ENCODE results near the gene MYO3B.
A peak's percentile ranks its signal among the peaks of the same experiment; 100 is the strongest.

MYO3B gene

DNA sequence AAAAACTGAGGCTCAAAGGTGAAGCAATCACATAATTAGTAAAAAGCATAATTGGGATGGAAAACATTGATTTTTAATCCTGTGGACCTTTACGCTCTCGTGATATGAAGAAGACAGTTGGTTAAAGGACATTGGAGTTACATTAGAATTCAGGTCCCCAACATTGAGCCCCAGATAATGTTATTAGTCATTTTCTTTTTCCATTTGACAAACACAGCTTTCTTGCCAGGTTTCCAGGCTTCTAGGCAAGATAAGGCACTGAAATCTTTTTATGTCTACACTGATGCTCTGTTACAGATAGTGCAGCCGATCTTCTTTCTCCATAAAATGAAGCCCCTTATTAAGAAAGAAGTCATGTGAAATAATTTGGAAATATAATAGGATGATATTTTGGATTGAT lies 38.5 kb downstream of the MYO3B start:
- H3K4me3 ChIP-seq (ENCODE audit: low read depth, low read length) = no peak overlapping the region
- no peak for DNase-seq (ENCODE audit: low read depth)
- TF ChIP-seq, protein P1, sequence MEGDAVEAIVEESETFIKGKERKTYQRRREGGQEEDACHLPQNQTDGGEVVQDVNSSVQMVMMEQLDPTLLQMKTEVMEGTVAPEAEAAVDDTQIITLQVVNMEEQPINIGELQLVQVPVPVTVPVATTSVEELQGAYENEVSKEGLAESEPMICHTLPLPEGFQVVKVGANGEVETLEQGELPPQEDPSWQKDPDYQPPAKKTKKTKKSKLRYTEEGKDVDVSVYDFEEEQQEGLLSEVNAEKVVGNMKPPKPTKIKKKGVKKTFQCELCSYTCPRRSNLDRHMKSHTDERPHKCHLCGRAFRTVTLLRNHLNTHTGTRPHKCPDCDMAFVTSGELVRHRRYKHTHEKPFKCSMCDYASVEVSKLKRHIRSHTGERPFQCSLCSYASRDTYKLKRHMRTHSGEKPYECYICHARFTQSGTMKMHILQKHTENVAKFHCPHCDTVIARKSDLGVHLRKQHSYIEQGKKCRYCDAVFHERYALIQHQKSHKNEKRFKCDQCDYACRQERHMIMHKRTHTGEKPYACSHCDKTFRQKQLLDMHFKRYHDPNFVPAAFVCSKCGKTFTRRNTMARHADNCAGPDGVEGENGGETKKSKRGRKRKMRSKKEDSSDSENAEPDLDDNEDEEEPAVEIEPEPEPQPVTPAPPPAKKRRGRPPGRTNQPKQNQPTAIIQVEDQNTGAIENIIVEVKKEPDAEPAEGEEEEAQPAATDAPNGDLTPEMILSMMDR (IDR thresholded peaks at IDR 0.05; ENCODE audit: control insufficient read depth, extremely low read depth, insufficient read depth) = no peak

DNA sequence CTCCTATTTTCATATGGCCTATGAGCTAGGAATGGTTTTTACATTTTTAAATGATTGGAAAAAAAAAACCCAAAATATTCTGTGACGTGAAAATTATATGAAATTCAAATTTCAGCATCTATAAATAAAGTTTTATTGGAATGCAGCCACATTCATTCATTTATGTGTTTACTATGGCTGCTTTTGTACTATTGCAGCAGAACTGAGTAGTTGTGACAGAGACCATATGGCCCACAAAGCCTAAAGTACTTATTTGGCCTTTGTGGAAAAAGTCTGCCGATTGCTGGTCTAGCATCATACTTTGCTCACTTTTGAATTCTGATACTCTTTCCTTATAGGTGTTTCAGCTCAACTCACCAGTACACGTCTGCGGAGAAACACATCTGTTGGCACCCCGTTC lies 39.0 kb downstream of the MYO3B start:
- TF ChIP-seq, protein P1 (IDR thresholded peaks at IDR 0.05; ENCODE audit: control insufficient read depth, extremely low read depth, insufficient read depth) = no peak
- DNase-seq (ENCODE audit: low read depth) = no peak
- no peak overlapping the region for H3K4me3 ChIP-seq (ENCODE audit: low read depth, low read length)

DNA sequence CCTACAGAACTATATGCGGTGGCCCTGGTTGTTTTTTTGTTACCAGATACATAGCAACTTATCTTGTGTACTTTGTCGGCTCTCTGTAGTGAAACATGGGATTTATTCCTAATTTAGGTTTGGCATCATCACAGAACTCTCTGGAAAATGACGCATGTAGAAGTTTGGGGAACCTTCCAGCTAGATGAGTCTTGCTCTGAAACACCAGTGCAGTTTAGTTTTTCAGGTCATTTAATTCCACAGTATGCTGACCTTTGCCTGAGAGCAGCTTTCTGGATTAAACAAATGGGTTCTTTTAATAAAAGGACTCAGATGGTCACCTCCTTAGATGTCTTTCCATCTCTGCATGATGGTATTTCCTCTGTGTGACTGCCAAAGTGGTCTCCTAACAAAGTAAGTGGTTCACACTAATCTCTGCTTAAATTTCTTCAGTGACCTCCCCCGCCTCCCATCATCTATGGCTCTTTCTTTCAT lies 39.9 kb downstream of the MYO3B start:
- no peak for DNase-seq (ENCODE audit: low read depth)
- no peak overlapping the region for H3K4me3 ChIP-seq (ENCODE audit: low read depth, low read length)
- TF ChIP-seq, protein P1 (IDR thresholded peaks at IDR 0.05; ENCODE audit: control insufficient read depth, extremely low read depth, insufficient read depth) = no peak

DNA sequence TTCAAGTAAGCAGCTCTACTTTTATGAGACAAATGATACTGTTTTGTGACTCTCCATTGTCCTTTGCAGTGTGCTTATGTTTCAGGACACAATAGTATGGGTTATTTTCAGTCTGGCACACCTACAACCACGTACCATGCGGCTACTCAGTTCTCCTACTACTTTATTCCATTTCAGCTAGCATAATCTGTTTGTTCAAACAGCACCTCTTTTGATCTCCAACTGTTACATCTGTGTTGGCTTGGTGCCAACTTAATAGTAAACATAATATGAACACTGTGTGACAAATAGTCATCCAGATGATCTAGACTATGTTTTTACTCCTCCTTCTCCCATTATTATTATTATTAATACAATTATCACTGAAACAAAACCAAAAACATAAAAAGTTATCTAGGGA lies 40.5 kb downstream of the MYO3B start:
- no peak overlapping the region for H3K4me3 ChIP-seq (ENCODE audit: low read depth, low read length)
- TF ChIP-seq, protein P1 (IDR thresholded peaks at IDR 0.05; ENCODE audit: control insufficient read depth, extremely low read depth, insufficient read depth) = no peak
- DNase-seq (ENCODE audit: low read depth) = peak; percentile 89

DNA sequence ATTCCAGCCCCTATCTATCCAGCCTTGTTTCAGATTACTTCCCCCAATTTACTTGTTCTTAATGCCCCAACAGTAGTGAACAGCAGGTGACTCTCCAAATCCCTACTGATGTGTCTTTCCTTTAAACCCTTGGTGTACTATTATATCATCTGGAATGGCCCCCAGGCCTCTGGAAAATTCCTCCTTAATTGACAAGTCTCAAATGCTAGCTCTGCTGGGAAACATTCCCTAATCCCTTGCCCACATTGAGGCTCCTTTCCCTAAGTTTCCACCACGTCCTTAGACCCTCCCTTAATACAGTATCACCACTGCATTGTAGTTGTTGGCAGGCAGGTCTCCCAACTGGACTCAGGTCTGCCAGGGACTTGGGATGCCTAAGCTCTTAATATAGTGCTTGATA lies 41.0 kb downstream of the MYO3B start:
- no peak for DNase-seq (ENCODE audit: low read depth)

DNA sequence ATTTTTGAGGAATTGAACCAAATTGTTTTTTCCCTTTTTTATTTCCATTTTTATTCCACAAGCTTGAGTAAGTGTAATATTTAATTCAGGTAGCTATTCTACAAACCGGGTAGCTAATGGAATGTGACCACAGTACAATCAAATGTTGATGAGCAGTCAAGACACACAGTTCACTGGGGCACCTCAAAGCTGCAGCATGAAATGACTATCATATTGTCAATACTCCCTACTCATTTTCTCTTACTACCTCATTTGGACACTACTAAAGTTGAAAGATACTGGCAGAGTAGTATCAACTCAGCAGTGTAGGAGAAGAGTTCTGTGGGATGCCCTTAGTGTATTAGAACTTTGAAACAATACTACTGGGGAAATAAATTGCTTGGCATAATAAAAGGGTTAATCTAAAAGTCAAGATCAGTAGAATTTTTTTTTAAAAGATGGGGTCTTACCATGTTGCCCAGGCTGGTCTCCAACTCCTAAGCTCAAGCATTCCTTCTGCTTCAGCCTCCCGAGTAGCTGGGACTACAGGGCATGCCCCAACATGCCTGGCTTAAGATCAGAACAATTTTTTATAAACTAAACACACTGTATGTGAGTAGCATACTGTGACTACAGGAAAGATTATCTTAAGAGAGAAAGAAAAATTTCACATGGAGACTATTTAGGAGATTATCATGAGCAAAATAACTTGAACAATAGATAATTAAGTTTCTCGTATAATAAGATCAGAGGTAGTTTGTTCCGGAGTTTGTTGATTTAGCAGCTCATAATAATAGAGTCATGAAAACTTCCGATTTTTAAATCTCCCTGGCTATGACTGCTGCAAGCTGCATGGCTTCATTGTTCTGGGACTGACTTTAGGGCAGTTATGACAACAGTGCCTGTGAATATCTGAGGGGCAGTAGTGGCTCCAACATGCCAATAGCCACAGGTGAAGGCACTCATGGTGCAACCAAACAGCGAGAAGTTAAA lies 43.7 kb downstream of the MYO3B start:
- DNase-seq (ENCODE audit: low read depth) = no peak
- no peak overlapping the region for H3K4me3 ChIP-seq (ENCODE audit: low read depth, low read length)
- TF ChIP-seq, protein P1 (IDR thresholded peaks at IDR 0.05; ENCODE audit: control insufficient read depth, extremely low read depth, insufficient read depth) = no peak

More for the DNA sequence above, 41.0 kb downstream of the MYO3B start:
- TF ChIP-seq, protein P1 (IDR thresholded peaks at IDR 0.05; ENCODE audit: control insufficient read depth, extremely low read depth, insufficient read depth) = no peak
- no peak overlapping the region for H3K4me3 ChIP-seq (ENCODE audit: low read depth, low read length)

Data from LNCaP clone FGC (cell line).